Psoas muscle (tissue), 8 donors: ENCODE results near the gene KDM4C. TPM values are rescaled to one million over a fixed set of nuclear protein-coding genes. Genes with fewer than 3 reads are reported as not detected.
"Not testable (repeated sequence)": the region's sequence is repeated elsewhere in the genome, so short reads cannot be mapped to it uniquely, and the experiment has no call there.

Experiments
- ATAC-seq, 4 donors: fragments of 200-7000 bp; cut with Tn5 transposase; one replicate each; pipeline ENCODE4 v1.9.1; 2020; ENCODE audit warnings: moderate library complexity in 3 of 4, mild to moderate bottlenecking in 2 of 4
- DNase-seq, 2 donors: peaks; one replicate each; pipeline ENCODE4 v3.0.0-alpha.2; 2020
- H3K27ac ChIP-seq: fragments of 200-600 bp; one replicate; pipeline ENCODE4 v1.8.0; 2022
- H3K27me3 ChIP-seq, 3 donors: fragments of 200-600 bp in 1 of 3; one replicate each; pipeline versions ENCODE4 v1.6.1 to v1.8.0; 2013 to 2022; ENCODE audit warnings: low read length in 2 of 3, mild to moderate bottlenecking in 2 of 3, moderate library complexity in 1 of 3; ENCODE audit not compliant: insufficient read depth in 3 of 3
- H3K36me3 ChIP-seq, 2 donors: fragments of 200-600 bp in 1 of 2; one replicate each; pipeline versions ENCODE4 v1.6.1 to v1.8.0; 2013 to 2022; ENCODE audit warnings: low read depth in 1 of 2, mild to moderate bottlenecking in 1 of 2, moderate library complexity in 1 of 2; ENCODE audit not compliant: insufficient read depth in 1 of 2
- H3K4me1 ChIP-seq: fragments of 200-600 bp; one replicate; pipeline ENCODE4 v1.8.0; 2022
- H3K4me3 ChIP-seq: fragments of 200-600 bp; one replicate; pipeline ENCODE4 v1.8.0; 2022; ENCODE audit warnings: mild to moderate bottlenecking
- H3K9me3 ChIP-seq: fragments of 200-600 bp; one replicate; pipeline ENCODE4 v1.8.0; 2022
- WGBS, 3 donors: extraction: QIAGEN DNeasy Blood & Tissue Kit; methylation state at CpG; one replicate each; pipeline versions ENCODE4 v1.1.6 to v1.1.7; 2013; 5-methylcytosine and 5-hydroxymethylcytosine counted together
- intact Hi-C, 2 donors: fragments of 100-400 bp; cut with DNase I; formaldehyde crosslinking; loops; one replicate each; pipeline versions ENCODE4 v1.11.0 to v1.14.2; 2022
- polyA plus RNA-seq, 3 donors: library from polyadenylated mRNA; stranded (reverse); fragments of 200-250 nt; gene quantifications; one replicate each; pipeline ENCODE4 v1.2.3, GENCODE V29; 2013
- total RNA-seq, 4 donors: library from RNA; stranded (reverse); fragmentation: NEBNext Ultra II Directional in 2 of 4; extraction: Animal tissue kit (Norgen Biotek cat#: 25700) in 2 of 4; gene quantifications; one replicate each; pipeline versions ENCODE4 v1.2.1 to v1.2.4, GENCODE V29; 2021 to 2023
- TF ChIP-seq, protein P1 (sequence below): fragments of 200-600 bp; IDR thresholded peaks from one replicate; pipeline ENCODE4 v1.8.0; 2022; ENCODE audit warnings: antibody characterized with exemption
- donor health status: healthy with polysubstance abuse.
- donor health status: DM: no; HTN: no; CAD: no; lungs with moderate emphysema.
- donor health status: Bipolar disorder and iron deficiency.
- donor health status: healthy.
- donor health status: DM: yes; HTN: yes; CAD: no.
- donor health status: DM: no; HTN: no; CAD: no.
- donor health status: DM: no; HTN: no; CAD: no.
- donor health status: DM: yes; HTN: yes; CAD: no.

Gene KDM4C
- total and polyA plus RNA-seq, 7 donors, result 2.7 to 13.0 (median 10.1) TPM

DNA sequence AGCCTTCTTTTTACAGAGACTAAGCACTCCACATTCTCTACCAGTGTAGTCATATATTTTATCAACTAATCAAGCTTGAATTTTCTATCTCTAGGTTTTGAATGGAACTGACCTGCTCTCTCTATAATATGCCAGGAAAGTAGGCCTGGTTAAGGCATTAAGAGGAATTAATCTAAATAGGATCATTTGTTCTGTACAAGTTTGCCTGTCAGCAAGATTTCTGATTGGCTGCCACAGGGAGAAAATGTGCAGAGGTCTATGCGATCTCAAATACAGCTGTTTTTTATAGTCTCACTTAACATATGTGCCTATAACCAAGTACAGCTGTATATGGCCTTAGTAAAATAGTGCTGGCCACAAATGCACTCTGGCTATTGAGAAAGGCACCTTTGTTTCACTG lies 418.8 kb downstream of the KDM4C start:
- Histone ChIP-seq H3K4me3 (no peak overlapping the region), H3K4me1 (peaks cover 17% of the 10 kb centered on the region), H3K36me3 (peaks cover 0 to 2% of the 10 kb centered on the region in 2 donors), H3K9me3 (no peaks in the 10 kb centered on the region), H3K27me3 (no peaks in the 10 kb centered on the region), H3K27ac (no peak overlapping the region)
- intact Hi-C loops, result no loop called here
- ATAC-seq, result no peak
- WGBS, 3 donors, result 77 to 94% (median 83%) methylated on average over 1 of the region's 1 CpG
- no peak for DNase-seq
- TF ChIP-seq, protein P1, sequence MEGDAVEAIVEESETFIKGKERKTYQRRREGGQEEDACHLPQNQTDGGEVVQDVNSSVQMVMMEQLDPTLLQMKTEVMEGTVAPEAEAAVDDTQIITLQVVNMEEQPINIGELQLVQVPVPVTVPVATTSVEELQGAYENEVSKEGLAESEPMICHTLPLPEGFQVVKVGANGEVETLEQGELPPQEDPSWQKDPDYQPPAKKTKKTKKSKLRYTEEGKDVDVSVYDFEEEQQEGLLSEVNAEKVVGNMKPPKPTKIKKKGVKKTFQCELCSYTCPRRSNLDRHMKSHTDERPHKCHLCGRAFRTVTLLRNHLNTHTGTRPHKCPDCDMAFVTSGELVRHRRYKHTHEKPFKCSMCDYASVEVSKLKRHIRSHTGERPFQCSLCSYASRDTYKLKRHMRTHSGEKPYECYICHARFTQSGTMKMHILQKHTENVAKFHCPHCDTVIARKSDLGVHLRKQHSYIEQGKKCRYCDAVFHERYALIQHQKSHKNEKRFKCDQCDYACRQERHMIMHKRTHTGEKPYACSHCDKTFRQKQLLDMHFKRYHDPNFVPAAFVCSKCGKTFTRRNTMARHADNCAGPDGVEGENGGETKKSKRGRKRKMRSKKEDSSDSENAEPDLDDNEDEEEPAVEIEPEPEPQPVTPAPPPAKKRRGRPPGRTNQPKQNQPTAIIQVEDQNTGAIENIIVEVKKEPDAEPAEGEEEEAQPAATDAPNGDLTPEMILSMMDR, result no peak

DNA sequence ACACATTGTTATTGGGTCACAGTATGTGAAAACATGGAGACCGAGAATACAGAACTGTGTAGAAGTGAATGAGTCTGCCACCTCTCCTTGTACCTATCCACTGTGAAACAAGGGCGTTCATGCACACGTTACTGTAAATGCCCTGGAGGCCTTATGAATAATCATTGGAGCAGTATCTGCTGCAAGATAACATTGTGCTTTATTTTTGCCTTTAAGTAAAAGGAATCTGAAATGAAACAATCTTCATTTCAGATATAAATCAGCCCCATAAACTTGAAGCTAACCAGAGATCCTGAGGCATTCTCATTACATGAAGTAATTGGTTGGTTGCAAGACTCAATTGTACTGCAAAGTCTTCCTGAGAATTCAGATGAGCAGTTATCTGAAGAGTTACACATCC lies 419.6 kb downstream of the KDM4C start:
- no peaks in the 10 kb centered on the region for H3K36me3 ChIP-seq
- H3K4me1 ChIP-seq, result peaks cover 13% of the 10 kb centered on the region
- 86 to 91% (median 88%) methylated on average over 3 of the region's 3 CpGs for WGBS, 3 donors
- H3K27ac ChIP-seq, result no peak overlapping the region
- ATAC-seq (no peak), DNase-seq (no peak)
- H3K9me3 ChIP-seq, result no peaks in the 10 kb centered on the region
- no peak overlapping the region for H3K4me3 ChIP-seq
- TF ChIP-seq, protein P1, result no peak
- intact Hi-C loops, result no loop called here
- H3K27me3 ChIP-seq, result no peaks in the 10 kb centered on the region

DNA sequence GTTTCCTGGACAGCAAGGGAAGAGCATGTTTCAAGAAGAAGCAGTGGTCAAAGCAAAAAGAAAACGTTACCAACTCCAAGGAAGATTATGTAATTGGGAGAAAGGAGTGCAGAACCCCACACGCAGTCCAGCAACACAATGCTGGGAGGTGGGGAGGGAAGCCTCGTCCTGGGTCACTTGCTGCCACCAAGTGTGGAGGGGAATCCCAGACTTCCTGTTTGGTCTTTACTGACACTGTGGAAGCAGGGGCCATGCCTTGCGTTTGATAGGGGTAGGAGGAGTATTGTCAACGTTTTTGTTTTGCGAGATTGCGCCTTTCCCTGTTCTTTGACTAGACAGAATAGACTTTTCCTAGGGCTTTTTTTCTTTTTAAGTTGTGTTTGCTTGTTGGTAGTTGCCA lies 421.0 kb downstream of the KDM4C start:
- no peak for ATAC-seq
- Histone ChIP-seq H3K36me3 (no peaks in the 10 kb centered on the region), H3K4me1 (no peaks in the 10 kb centered on the region), H3K9me3 (no peaks in the 10 kb centered on the region), H3K27me3 (no peaks in the 10 kb centered on the region), H3K4me3 (no peak overlapping the region), H3K27ac (no peak overlapping the region)
- DNase-seq, result no peak
- intact Hi-C loops, result no loop called here
- TF ChIP-seq, protein P1, result no peak
- 54 to 72% (median 67%) methylated on average over 7 of the region's 7 CpGs for WGBS, 3 donors

DNA sequence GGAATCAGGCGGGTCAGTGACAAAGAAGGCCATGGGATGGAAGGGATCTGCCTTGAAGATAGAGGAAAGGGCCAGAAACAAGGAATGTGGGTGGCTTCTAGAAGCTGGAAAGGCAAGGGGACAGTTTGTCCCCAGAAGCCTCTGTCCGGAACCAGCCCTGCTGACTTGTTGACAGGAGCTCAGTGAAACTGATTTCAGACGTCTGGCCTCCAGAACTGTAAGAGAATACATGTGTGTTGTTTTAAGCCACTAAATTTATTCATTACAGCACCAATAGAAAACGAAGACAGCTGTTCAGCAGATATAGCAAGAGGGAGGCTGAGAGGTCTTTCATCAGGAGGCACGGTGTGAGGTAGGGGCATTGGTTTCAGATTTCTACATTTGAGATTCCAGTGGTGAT lies 422.5 kb downstream of the KDM4C start:
- H3K4me1 ChIP-seq, result no peaks in the 10 kb centered on the region
- H3K36me3 ChIP-seq, result no peaks in the 10 kb centered on the region
- no peaks in the 10 kb centered on the region for H3K9me3 ChIP-seq
- no peak overlapping the region for H3K4me3 ChIP-seq
- H3K27me3 ChIP-seq, result no peaks in the 10 kb centered on the region
- intact Hi-C loops, result no loop called here
- no peak overlapping the region for H3K27ac ChIP-seq
- DNase-seq (no peak), ATAC-seq (peak in 3 of 4 donors; percentile 38 to 76 (median 58))
- 45 to 66% (median 47%) methylated on average over 5 of the region's 5 CpGs for WGBS, 3 donors
- TF ChIP-seq, protein P1, result no peak

DNA sequence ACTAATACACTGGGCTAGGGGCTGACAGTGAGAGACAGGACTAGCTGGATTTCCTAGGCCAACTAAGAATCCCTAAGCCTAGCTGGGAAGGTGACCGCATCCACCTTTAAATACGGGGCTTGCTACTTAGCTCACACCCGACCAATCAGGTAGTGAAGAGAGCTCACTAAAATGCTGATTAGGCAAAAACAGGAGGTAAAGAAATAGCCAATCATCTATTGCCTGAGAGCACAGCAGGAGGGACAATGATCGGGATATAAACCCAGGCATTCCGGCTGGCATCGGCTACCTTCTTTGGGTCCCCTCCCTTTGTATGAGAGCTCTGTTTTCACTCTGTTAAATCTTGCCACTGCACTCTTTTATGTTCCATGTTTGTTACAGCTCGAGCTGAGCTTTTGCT lies 425.4 kb downstream of the KDM4C start:
- DNase-seq, ATAC-seq, H3K4me3 ChIP-seq, H3K36me3 ChIP-seq, H3K9me3 ChIP-seq, H3K27me3 ChIP-seq, intact Hi-C loops, H3K27ac ChIP-seq, H3K4me1 ChIP-seq: not testable (repeated sequence)
- 82 to 96% (median 89%) methylated on average over 7 of the region's 7 CpGs for WGBS, 3 donors
